GM23248 (cell line): ENCODE data around the gene FBN1.

Source experiments
- EZH2 ChIP-seq: fragments of 200-600 bp; sonication (generic); IDR thresholded peaks from 2 replicates; pipeline ENCODE4 v1.6.1; 2018; ENCODE audit warnings: antibody characterized with exemption, mild to moderate bottlenecking; ENCODE audit not compliant: insufficient read depth, poor library complexity, severe bottlenecking
- EZH2phosphoT487 ChIP-seq: fragments of 200-600 bp; sonication (generic); IDR thresholded peaks from 2 replicates; pipeline ENCODE4 v1.6.1; 2018; ENCODE audit warnings: antibody characterized with exemption, moderate library complexity, mild to moderate bottlenecking, low read depth; ENCODE audit not compliant: insufficient read depth

GRCh38 chr15:48532946-48533345 is 112.6 kb downstream of the FBN1 start:
- TF ChIP-seq EZH2, result no peak
- TF ChIP-seq EZH2phosphoT487, result no peak
